ENCODE results near the gene CBLIF.
"Not testable (repeated sequence)": the region's sequence is repeated elsewhere in the genome, so short reads cannot be mapped to it uniquely, and the experiment has no call there.

Gene CBLIF

DNA sequence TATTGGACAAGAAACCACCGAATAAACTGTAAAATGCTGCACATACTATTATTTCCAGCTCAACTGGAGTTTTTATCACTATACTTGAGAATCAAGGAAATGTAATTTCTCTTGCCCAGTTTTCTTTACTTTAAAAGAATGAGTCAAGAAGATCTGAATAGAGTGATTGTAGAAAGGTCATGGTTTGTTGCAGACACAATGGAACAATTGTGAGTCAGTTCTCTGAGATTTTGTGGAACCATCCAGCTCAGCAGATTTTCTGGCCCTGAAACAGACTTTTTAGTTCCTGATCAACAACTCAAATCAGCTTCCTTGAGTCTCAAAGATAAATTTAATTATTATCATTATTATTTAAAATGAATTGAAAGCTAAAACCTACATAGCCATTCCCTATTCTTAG, 19.7 kb upstream of the CBLIF start:
- H3K4me3 ChIP-seq (replicated peaks in 1 of 2; ENCODE audit: low read depth in 2 of 2, low read length in 2 of 2), result no peak overlapping the region
- DNase-seq (ENCODE audit: low read depth in 2 of 2), result peak; percentile 11 to 60
- TF ChIP-seq, protein P1, sequence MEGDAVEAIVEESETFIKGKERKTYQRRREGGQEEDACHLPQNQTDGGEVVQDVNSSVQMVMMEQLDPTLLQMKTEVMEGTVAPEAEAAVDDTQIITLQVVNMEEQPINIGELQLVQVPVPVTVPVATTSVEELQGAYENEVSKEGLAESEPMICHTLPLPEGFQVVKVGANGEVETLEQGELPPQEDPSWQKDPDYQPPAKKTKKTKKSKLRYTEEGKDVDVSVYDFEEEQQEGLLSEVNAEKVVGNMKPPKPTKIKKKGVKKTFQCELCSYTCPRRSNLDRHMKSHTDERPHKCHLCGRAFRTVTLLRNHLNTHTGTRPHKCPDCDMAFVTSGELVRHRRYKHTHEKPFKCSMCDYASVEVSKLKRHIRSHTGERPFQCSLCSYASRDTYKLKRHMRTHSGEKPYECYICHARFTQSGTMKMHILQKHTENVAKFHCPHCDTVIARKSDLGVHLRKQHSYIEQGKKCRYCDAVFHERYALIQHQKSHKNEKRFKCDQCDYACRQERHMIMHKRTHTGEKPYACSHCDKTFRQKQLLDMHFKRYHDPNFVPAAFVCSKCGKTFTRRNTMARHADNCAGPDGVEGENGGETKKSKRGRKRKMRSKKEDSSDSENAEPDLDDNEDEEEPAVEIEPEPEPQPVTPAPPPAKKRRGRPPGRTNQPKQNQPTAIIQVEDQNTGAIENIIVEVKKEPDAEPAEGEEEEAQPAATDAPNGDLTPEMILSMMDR (IDR thresholded peaks at IDR 0.05; ENCODE audit: low read depth, low read length), result no peak

GRCh38 chr11:59862252-59862651, 17.0 kb upstream of the CBLIF start:
- no peak for DNase-seq (ENCODE audit: low read depth in 2 of 2)
- TF ChIP-seq, protein P1 (IDR thresholded peaks at IDR 0.05; ENCODE audit: low read depth, low read length), result no peak
- no peak overlapping the region for H3K4me3 ChIP-seq (replicated peaks in 1 of 2; ENCODE audit: low read depth in 2 of 2, low read length in 2 of 2)

- DNase-seq (ENCODE audit: low read depth in 2 of 2), result no peak
- TF ChIP-seq, protein P1 (IDR thresholded peaks at IDR 0.05; ENCODE audit: low read depth, low read length), result no peak
- H3K4me3 ChIP-seq (replicated peaks in 1 of 2; ENCODE audit: low read depth in 2 of 2, low read length in 2 of 2), result no peak overlapping the region
Measured at GRCh38 chr11:59859673-59860072, 14.4 kb upstream of the CBLIF start.

DNA sequence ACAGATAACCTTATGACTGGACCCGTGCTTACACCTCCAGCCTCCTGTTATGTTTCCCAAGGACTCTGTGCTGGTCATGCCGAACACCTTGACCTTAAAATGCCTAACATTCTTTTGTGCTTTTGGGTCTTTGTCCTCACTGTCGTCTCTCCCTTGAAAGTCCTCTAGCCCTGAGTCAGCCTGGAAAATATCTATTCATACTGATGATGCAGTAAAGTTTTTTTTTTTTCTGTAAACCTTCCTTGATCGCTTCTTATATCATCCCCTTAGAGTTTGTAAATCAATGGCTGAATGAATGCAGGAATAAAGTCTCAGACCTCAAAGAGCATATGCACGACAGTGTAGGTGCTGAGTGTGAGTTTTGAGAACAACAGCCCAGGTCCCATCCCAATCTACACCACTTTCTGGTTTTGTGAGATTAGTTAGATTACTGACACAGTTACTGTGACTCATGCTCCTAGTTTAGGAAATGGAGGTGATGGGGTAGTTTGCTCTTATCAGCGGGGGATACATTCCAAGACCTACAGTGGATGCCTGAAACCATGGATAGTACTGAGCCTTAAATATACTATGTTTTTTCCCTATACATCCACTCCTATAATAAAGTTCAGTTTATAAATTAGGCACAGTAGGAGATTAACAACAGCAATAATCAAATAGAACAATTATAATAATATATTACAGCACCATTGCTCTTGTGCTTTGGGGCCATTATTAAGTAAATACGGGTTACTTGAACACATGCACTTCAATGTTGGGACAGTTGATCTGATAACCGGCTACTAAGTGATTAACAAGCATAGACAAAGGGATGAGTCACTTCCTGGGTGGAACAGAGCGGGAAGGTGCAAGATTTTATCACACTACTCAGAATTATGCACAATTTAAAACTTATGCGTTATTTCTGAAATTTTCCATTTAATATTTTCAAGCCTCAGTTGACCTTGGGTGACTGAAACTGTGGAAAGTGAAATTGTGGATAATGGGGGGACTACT, 12.4 kb upstream of the CBLIF start:
- H3K4me3 ChIP-seq (replicated peaks in 1 of 2; ENCODE audit: low read depth in 2 of 2, low read length in 2 of 2), result no peak overlapping the region
- peak in 1 of 2 donors; percentile 45 for DNase-seq (ENCODE audit: low read depth in 2 of 2)
- TF ChIP-seq, protein P1 (IDR thresholded peaks at IDR 0.05; ENCODE audit: low read depth, low read length), result no peak

DNA sequence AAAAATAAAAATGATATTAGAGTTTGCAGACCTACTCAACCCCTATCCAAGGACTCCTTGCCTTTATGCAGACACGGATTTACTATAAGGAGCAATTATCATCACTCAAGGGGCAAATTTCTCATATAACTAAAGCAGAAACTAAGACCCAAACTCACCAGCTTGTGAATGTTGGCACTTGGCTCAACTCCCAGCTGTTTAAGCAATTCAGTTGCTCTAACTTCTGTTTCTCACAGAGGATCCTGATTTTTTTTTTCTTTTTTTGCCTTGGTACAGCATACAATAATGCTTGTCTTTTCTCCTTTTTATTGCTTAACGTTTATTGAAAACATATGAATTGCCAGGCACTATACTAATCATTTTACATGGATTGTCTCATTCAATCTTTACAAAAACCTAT, 9.6 kb upstream of the CBLIF start:
- DNase-seq (ENCODE audit: low read depth in 2 of 2), result no peak
- H3K4me3 ChIP-seq (replicated peaks in 1 of 2; ENCODE audit: low read depth in 2 of 2, low read length in 2 of 2), result no peak overlapping the region
- TF ChIP-seq, protein P1 (IDR thresholded peaks at IDR 0.05; ENCODE audit: low read depth, low read length), result no peak

DNA sequence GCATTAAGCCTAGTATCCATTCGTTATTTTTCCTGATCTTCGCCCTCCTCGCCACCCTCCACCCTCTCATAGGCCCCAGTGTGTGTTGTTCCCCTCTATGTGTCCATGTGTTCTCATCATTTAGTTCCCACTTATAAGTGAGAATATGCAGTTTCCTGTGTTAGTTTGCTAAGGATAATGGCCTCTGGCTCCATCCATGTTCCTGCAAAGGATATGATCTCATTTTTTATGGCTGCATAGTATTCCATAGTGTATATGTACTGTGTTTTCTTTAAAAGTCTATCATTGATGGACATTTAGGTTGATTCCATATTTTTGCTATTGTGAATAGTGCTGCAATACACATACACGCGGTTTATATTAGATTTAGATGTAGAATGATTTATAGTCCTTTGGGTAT, 6.1 kb upstream of the CBLIF start:
- H3K4me3 ChIP-seq (replicated peaks in 1 of 2; ENCODE audit: low read depth in 2 of 2, low read length in 2 of 2); DNase-seq (ENCODE audit: low read depth in 2 of 2): not testable (repeated sequence)

DNA sequence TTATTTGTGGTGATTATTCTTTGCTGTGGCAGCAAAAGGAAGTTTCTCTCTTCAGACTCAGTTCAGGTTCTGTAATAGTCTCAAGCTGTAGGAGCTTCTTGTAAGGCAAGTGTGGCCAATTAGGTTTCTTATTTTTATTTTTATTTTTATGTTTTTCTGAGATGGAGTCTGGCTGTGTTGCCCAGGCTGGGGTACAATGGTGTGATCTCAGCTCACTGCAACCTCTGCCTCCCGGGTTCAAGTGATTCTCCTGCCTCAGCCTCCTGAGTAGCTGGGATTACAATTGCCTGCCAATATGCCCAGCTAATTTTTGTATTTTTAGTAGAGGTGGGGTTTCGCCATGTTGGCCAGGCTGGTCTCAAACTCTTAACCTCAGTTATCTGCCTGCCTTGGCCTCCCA, 4.3 kb upstream of the CBLIF start:
- DNase-seq (ENCODE audit: low read depth in 2 of 2); H3K4me3 ChIP-seq (replicated peaks in 1 of 2; ENCODE audit: low read depth in 2 of 2, low read length in 2 of 2): not testable (repeated sequence)

DNA sequence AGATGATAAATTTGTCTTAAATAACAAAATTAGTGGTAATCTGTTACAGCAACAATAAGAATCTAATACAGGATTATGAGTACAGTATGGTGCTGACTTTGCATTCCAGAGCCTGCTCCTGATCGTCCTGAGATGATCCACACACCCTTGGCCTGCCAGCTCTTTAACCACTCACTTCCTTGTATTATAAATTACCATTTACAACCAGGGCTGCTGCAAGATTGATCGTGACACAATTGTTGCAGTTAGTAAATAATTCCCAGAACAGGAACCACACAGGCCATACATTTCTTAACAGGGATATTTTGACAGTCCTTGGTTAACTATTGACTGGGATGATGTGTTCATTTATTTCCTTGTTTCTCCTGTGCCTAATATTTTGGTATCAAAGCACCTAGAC, 3.8 kb upstream of the CBLIF start:
- H3K4me3 ChIP-seq (replicated peaks in 1 of 2; ENCODE audit: low read depth in 2 of 2, low read length in 2 of 2), result no peak overlapping the region
- TF ChIP-seq, protein P1 (IDR thresholded peaks at IDR 0.05; ENCODE audit: low read depth, low read length), result no peak
- DNase-seq (ENCODE audit: low read depth in 2 of 2), result no peak

DNA sequence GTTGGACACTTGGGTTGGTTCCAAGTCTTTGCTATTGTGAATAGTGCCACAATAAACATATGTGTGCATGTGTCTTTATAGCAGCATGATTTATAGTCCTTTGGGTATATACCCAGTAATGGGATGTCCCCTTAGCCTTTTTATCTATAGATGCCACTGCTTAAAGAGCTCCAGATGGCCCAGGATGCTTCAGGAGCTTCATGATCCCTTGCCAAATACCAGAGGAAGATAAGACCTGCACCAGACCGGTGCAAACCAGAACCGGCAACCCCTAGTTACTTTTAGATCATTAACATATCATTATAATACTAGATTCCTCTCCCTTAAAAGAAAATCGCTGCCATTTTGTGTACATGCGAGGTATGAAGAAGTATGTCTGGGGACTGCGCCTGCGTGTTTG, 3.1 kb upstream of the CBLIF start:
- not testable (repeated sequence) for DNase-seq (ENCODE audit: low read depth in 2 of 2); H3K4me3 ChIP-seq (replicated peaks in 1 of 2; ENCODE audit: low read depth in 2 of 2, low read length in 2 of 2)

All from cardiac fibroblast (primary cell).